ENCODE results near the gene FOXJ2. TPM values are rescaled to one million over a fixed set of nuclear protein-coding genes. Genes with fewer than 3 reads are reported as not detected.
"Not testable (repeated sequence)": the region's sequence is repeated elsewhere in the genome, so short reads cannot be mapped to it uniquely, and the experiment has no call there.

FOXJ2 gene
- total RNA-seq, 1 experiment from 2014 or later: 30.3 TPM

- Histone ChIP-seq H3K9me2 (ENCODE audit: insufficient read depth) (no peaks in the 10 kb centered on the region), H3K79me2 (ENCODE audit: low read depth) (peaks cover 7% of the 10 kb centered on the region), H3K4me2 (peak overlapping the region; percentile 83), H3K4me3 (peak overlapping the region; percentile 70; the same call in 1 of the 2 replicates), H3K36me3 (ENCODE audit: low read depth) (no peaks in the 10 kb centered on the region), H2AFZ (peak overlapping the region; percentile 95; the same call in 1 of the 2 replicates), H4K20me1 (ENCODE audit: insufficient read depth) (no peaks in the 10 kb centered on the region), H3K27me3 (ENCODE audit: insufficient read depth, low read depth) (no peaks in the 10 kb centered on the region), H3K9me3 (ENCODE audit: insufficient read depth, low read depth) (no peaks in the 10 kb centered on the region), H3K4me1 (replicated peaks; ENCODE audit: insufficient read depth) (peaks cover 22% of the 10 kb centered on the region), H3K27ac (no peak overlapping the region; the same call in 1 of the 2 replicates), H3F3A (ENCODE audit: insufficient read depth, low read depth) (peaks cover 18% of the 10 kb centered on the region)
- intact Hi-C loops (cut with micrococcal nuclease; ENCODE audit: unreplicated experiment): no loop called here
- no TSS peak for BruUV-seq (replicated peaks)
- ChIA-PET CTCF (interaction anchor here (0.7 kb wide), 1 partner anchor 99 kb away, joined by 6 read pairs; no protein-coding TSS in a partner anchor), POLR2A (ENCODE audit: unreplicated experiment) (interaction anchor here (0.6 to 0.7 kb wide), 2 partner anchors 128 to 1010 kb away, joined by 5 to 15 read pairs; partner anchors contain the start of gene LPCAT3)
- TF ChIP-seq EZH2 (IDR thresholded peaks at IDR 0.05; ENCODE audit: low read depth) (no peak), CTCF (conservative IDR thresholded peaks at IDR 0.05) (no peak)
- DNase-seq: no peak
These were observed 4.2 kb upstream of the FOXJ2 start for GRCh38 chr12:8028267-8028666.

GRCh38 chr12:8030189-8030588 is 2.3 kb upstream of the FOXJ2 start:
- TF ChIP-seq EZH2 (IDR thresholded peaks at IDR 0.05; ENCODE audit: low read depth): no peak
- no peak for TF ChIP-seq CTCF (conservative IDR thresholded peaks at IDR 0.05)
- Histone ChIP-seq H3F3A (ENCODE audit: insufficient read depth, low read depth) (peaks cover 32% of the 10 kb centered on the region), H3K4me2 (no peak overlapping the region), H3K9me2 (ENCODE audit: insufficient read depth) (no peaks in the 10 kb centered on the region), H3K36me3 (ENCODE audit: low read depth) (no peaks in the 10 kb centered on the region), H3K79me2 (ENCODE audit: low read depth) (peaks cover 24% of the 10 kb centered on the region), H2AFZ (no peak overlapping the region), H3K4me3 (no peak overlapping the region), H3K9me3 (ENCODE audit: insufficient read depth, low read depth) (no peaks in the 10 kb centered on the region), H4K20me1 (ENCODE audit: insufficient read depth) (no peaks in the 10 kb centered on the region), H3K27ac (no peak overlapping the region), H3K27me3 (ENCODE audit: insufficient read depth, low read depth) (no peaks in the 10 kb centered on the region), H3K4me1 (replicated peaks; ENCODE audit: insufficient read depth) (peaks cover 41% of the 10 kb centered on the region)
- intact Hi-C loops (cut with micrococcal nuclease; ENCODE audit: unreplicated experiment): no loop called here
- ChIA-PET CTCF (no interaction called here), POLR2A (ENCODE audit: unreplicated experiment) (no interaction called here)
- DNase-seq: no peak
- BruUV-seq (replicated peaks): no TSS peak

GRCh38 chr12:8031017-8031416 is 1.5 kb upstream of the FOXJ2 start:
- BruUV-seq (replicated peaks); DNase-seq; H3K36me3 ChIP-seq (ENCODE audit: low read depth); H3K4me3 ChIP-seq; H3K27ac ChIP-seq; H4K20me1 ChIP-seq (ENCODE audit: insufficient read depth); H2AFZ ChIP-seq; H3K27me3 ChIP-seq (ENCODE audit: insufficient read depth, low read depth); POLR2A ChIA-PET (ENCODE audit: unreplicated experiment); H3K9me2 ChIP-seq (ENCODE audit: insufficient read depth); intact Hi-C loops (cut with micrococcal nuclease; ENCODE audit: unreplicated experiment); H3K4me2 ChIP-seq; CTCF ChIA-PET; H3K9me3 ChIP-seq (ENCODE audit: insufficient read depth, low read depth): not testable (repeated sequence)
- Histone ChIP-seq H3K79me2 (ENCODE audit: low read depth) (peaks cover 28% of the 10 kb centered on the region), H3K4me1 (replicated peaks; ENCODE audit: insufficient read depth) (peaks cover 45% of the 10 kb centered on the region), H3F3A (ENCODE audit: insufficient read depth, low read depth) (peaks cover 34% of the 10 kb centered on the region)

- Histone ChIP-seq H3K9me2 (ENCODE audit: insufficient read depth) (no peaks in the 10 kb centered on the region), H3K9me3 (ENCODE audit: insufficient read depth, low read depth) (no peaks in the 10 kb centered on the region), H3K4me1 (replicated peaks; ENCODE audit: insufficient read depth) (peaks cover 47% of the 10 kb centered on the region), H3F3A (ENCODE audit: insufficient read depth, low read depth) (peaks cover 32% of the 10 kb centered on the region), H3K4me2 (peak overlapping the region; percentile 87), H3K79me2 (ENCODE audit: low read depth) (peaks cover 36% of the 10 kb centered on the region), H2AFZ (peak overlapping the region; percentile 90), H4K20me1 (ENCODE audit: insufficient read depth) (no peaks in the 10 kb centered on the region), H3K4me3 (peak overlapping the region; percentile 84), H3K27me3 (ENCODE audit: insufficient read depth, low read depth) (no peaks in the 10 kb centered on the region), H3K27ac (no peak overlapping the region), H3K36me3 (ENCODE audit: low read depth) (peaks cover 7% of the 10 kb centered on the region; the same call in 1 of the 2 replicates)
- BruUV-seq (replicated peaks): no TSS peak
- ChIA-PET CTCF (interaction anchor here (0.7 kb wide), 1 partner anchor 46 kb away, joined by 3 read pairs; no protein-coding TSS in a partner anchor), POLR2A (ENCODE audit: unreplicated experiment) (no interaction called here)
- no peak for DNase-seq
- intact Hi-C loops (cut with micrococcal nuclease; ENCODE audit: unreplicated experiment): no loop called here
- TF ChIP-seq CTCF (conservative IDR thresholded peaks at IDR 0.05) (no peak), EZH2 (IDR thresholded peaks at IDR 0.05; ENCODE audit: low read depth) (no peak)
These were observed 659 bp upstream of the FOXJ2 start for GRCh38 chr12:8031872-8032241.

Measured in PC-9 (cell line).